IPS-18c (cell line): Measurements from ENCODE around the gene XPO6.
"Not testable (repeated sequence)": the region's sequence is repeated elsewhere in the genome, so short reads cannot be mapped to it uniquely, and the experiment has no call there.

Experiments
- H3K4me3 ChIP-seq: 2 replicates; pipeline ENCODE4 v1.7.0; 2013; ENCODE audit warnings: low read depth, mild to moderate bottlenecking, low read length, moderate library complexity; ENCODE audit not compliant: insufficient read depth
- H3K9me3 ChIP-seq: one replicate; pipeline ENCODE4 v1.6.1; 2013; ENCODE audit warnings: mild to moderate bottlenecking, low read length, moderate library complexity; ENCODE audit not compliant: control insufficient read depth, insufficient read depth

Gene XPO6

DNA sequence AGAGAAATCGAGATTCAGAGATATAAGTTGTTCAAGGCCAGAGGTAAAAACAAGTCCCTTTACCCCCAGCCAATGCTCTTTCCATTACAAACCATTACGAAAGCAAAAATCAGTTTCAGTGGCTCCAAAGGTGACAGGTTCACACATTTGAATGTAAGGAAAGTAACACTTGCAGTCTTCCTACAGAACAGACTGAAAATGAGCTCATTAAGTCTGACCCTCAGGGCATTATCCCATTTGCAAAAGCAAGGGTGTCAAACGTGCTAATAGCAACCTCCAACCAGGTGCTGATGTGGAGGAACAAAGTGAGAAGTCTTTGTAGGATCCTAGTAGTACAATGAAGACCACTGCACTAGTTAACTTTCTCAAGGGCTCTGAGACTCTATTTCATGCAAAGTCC lies 65.2 kb downstream of the XPO6 start:
- Histone ChIP-seq H3K9me3 (no peaks in the 10 kb centered on the region), H3K4me3 (no peak overlapping the region)

DNA sequence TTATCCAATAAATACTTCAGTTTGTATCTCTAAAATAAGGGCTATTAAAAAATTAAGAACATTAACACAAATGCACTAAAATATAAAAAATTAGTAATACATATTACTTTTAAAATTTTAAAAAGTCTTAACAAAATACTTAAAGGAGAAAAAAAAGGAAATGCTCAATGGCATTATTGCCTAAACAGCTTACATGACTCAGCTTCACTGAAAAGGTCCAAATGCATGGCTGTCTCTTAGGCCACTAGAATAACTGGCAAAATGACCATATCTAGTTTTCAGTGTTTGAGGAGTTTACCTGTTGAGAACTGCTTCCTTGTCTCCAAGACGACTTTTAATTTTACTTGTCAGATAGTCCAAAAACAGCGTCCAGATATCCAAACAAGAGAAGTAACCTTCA lies 66.0 kb downstream of the XPO6 start:
- no peak overlapping the region for H3K4me3 ChIP-seq
- H3K9me3 ChIP-seq, result no peaks in the 10 kb centered on the region

DNA sequence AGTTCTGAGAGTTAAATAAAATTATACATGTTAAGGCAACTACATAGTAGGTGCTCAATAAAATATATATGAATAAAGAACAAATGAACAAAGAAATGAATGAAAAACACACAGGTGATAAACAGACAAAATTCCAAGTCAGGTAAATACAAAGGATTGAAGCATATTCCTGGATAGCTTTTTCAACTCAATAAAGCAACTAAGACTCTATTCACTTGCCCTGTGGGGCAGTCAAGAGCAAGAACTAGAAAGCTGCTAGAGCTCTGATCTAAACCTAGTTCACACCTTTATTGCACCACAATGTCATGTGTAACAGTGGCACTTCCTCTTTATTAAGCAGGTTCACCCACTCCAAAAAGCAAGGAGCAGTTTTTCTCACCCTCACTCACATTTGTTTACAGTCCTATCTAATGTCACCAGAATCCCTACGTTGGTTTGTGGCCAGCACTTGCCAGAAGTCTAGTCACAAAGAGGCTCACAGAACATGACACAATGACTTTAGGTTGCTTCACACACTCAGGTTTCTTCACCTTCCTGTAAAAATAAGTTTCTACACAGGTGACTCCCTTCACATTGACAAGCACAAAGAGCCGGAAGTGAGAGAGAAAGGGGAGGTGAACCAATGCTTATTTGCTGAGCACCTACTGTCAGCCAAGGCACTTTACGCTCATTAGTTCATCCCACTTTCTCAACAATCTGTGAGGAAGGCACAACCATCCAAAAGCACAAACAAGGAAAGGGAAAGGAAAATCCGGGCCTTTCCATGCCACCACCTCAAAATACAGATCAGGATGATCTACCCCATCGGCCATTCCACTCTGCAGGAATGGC lies 70.8 kb downstream of the XPO6 start:
- H3K4me3 ChIP-seq, result no peak overlapping the region
- no peaks in the 10 kb centered on the region for H3K9me3 ChIP-seq

DNA sequence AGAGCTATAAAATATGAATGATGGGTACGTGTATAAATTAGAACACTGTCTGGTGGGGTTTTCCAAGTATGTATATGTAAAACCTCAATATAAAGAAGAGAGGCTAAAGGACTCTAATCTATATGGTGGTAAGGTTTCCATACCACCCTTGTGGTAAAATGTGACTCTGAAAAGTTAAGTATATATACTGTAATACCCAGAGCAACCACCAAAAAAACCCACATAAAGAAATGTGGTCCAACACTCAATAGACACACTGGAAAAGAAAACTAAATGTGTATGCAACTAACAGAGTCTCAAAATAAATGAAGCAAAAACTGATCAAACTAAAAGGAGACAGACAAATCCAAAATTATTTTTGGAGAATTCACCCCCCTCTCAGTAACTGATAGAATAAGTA lies 72.2 kb downstream of the XPO6 start:
- Histone ChIP-seq H3K4me3 (no peak overlapping the region), H3K9me3 (no peaks in the 10 kb centered on the region)

DNA sequence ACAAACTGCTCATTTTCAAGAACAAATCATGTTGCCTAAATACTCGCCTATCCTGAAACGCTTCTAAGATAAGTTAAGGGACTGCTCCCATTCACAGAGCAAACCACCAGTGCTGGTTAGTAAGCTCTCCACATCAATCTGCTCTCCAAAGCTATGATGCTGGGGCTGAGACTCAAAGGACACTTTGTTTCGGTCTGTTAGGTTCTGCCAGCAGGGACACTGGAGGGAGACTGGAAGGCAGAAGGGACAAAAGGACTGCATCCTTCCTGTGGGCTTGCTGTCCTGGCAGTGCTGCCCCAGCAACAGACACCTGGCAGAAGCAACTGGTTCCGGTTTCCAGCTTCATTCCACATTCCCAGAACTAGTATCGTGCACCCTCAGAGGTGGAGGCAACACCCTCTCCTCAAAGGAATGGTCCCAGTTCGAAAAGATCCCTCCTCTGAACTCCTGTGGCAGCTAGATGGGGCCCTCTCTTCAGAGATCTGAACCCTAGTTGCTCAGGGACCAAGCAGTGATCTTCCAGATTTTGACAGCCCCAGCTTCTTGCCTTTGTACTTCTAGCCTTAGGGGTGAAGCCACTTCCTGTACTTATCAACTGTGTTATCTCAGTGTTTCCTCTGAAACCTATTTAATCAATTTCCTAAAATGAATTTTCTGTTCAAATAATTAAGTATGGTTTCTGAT lies 74.9 kb downstream of the XPO6 start:
- Histone ChIP-seq H3K9me3 (no peaks in the 10 kb centered on the region), H3K4me3 (no peak overlapping the region)

DNA sequence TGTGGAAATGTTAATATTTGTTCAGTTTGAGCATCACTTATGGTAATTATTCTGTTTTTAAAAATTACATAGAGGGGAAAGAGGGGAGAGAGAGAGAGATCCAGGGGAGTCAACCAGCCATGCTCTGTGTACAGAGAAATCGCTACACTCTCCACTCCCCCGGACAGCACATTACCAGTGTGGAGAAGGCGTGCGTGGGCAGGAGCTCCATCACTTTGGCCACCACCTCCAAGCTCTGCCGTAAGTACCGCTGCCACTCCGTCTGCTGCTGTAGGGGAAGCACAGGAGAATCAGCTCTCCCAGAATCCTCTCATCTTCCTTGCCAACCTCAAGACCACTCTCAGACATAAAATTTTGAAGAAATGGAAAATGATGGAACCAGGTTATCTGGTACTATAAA lies 78.1 kb downstream of the XPO6 start:
- no peak overlapping the region for H3K4me3 ChIP-seq

DNA sequence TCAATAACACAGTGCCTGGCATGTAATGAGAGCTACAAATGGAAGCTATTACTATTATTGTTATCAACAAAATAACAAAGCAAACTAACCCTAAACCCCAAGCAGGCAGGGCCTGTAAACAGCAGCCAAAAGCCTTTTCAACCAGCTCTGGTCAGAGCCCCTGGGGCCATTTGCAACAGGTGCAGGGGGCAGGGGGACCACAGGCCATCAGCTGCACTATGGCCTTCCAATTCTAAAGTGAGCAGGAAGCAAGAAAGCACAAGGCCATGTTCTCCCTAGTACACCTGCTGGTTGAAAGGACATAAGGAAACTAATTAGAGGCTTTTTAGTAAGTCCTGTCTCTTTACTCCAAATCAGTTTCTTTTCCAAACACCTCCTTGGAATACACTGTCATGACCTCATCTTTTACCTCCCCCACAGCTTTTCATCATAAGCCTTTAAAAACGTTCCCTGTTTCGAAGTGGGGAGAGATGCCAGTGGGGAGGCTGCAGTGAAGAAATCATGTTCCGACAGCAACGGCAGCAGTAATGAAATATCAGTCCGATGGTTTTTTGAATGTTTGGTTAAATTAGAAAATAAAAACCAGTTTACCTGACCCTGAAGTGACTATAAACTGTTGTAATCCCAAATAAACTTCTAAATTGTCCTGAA lies 79.9 kb downstream of the XPO6 start:
- Histone ChIP-seq H3K4me3 (no peak overlapping the region), H3K9me3 (no peaks in the 10 kb centered on the region)

More for the DNA sequence above, 78.1 kb downstream of the XPO6 start:
- no peaks in the 10 kb centered on the region for H3K9me3 ChIP-seq

DNA sequence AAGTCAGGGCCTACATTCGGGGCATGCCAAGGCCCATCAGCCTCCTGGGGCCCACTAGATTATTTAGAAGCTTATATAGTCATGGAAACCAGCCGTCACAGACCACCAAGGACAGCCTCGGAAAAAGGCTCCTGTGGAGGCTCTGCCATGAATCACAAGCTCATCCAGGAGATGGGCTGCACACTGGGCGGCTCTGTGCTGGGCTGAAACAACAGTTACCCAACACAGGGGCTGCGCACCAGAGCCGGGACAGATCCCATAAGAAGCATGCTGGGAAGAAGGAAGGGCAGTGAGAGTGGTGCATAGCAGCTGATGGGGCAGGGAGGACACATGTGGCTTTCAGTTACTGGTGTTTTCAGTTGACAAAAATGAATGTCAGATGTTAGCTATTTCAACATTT lies 80.6 kb downstream of the XPO6 start:
- no peak overlapping the region for H3K4me3 ChIP-seq
- no peaks in the 10 kb centered on the region for H3K9me3 ChIP-seq

DNA sequence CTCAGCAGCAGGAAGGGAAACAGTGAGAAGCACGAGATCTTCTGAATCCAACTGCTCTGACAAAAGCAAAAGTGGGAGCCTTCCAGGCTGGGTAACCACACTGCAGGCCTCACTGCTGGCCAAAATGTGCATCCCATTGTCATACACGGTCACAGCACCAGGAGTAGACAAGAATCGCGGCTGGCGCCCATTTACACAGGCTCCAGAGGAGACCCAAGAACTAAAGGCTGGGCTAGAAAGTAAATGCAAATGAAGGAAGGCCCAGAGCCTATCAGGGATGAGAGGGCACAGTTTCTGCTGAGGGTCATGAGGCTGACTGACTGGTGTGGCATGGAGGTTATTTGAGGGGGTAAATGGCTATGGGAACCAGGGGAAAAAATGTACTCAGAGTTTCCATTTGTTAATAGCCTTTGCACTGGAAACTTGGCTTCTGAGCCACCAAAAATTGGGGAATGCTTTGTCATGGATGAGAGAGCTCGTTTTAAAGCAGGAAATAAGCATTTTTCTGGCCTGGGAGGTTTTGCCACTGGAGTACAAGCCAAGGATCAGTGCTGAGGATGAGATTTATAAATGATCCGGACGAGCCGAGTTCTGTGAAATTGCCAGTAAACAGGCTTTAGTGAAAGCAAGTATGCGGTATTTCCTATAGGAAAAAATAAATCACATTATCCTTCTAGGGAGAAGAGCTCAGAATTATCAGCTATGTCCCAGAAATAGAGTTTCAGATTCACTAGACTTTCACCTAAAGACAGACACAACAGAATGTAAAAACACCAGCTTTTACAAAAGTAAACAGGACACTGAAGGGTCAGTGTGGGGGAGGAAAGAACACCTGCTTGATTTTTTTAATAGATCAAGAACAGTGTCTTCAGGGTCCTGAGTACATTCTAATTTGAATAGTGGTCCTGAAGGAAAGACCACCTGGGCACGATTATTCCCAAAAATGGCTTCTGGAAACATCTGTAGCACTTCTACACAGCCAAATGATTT lies 81.4 kb downstream of the XPO6 start:
- Histone ChIP-seq H3K4me3 (no peak overlapping the region), H3K9me3 (no peaks in the 10 kb centered on the region)

DNA sequence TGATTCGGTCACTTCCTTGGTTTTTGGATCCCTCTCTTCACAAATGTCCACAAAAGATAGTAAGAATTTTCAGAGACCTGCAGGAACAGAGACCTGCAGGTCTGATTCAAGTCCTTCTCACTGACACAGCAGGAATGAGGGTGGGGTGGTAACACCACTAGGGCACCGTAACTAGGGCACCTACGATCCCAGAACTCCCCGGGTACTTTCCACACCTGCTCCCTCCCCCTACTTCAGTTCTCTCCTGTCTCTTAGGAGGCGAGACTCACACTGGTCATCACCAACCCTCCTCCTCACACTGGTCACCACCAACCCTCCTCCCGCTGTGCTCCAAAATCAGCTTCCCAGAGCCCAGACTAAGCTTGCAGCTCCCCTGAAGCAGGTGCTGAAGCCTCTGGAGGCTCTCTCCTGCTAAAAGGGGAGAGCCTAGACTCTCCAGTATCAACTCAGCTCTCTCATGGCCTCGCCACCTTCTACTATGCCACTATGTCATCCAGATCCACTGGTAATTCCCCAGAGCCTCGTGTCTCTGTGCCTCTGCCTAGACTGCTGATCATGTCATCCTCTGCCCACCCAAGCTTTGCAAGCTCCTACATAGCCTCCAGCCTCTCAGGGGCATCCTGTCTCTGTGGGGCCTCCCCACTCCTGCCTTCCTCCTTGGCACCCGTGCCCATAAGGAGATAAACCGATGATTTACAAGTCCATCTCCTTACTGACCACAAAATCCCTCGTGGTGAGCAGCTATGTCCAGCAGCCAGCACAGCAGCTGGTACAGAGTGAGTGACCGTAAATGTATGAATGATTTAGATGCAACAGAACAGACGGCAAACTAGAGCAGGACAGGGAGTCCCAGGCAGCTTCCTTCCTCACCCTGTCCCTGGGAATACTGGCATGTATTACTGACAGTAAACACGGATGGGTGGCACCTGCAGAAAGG lies 84.8 kb downstream of the XPO6 start:
- no peak overlapping the region for H3K4me3 ChIP-seq
- H3K9me3 ChIP-seq, result no peaks in the 10 kb centered on the region

DNA sequence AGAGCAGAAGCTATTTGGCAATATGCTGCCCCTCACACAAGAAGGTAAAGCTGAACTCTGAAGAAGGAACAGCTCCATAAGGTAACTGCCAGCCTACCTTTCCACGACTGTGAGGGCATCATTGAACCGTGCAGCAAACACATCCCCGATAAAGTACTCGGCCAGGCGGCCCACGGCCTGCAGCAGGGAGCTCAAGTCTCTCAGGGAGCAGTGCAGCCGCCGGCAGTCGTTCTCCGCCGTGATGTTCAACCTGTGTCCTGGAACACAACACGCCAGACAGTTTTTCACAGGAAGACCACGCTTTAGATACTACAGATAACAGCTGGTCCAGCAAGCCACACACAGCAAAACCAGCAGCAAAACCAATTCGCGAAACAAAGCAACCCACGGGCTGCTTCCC lies 86.2 kb downstream of the XPO6 start:
- peaks cover 2% of the 10 kb centered on the region for H3K9me3 ChIP-seq
- H3K4me3 ChIP-seq, result no peak overlapping the region

DNA sequence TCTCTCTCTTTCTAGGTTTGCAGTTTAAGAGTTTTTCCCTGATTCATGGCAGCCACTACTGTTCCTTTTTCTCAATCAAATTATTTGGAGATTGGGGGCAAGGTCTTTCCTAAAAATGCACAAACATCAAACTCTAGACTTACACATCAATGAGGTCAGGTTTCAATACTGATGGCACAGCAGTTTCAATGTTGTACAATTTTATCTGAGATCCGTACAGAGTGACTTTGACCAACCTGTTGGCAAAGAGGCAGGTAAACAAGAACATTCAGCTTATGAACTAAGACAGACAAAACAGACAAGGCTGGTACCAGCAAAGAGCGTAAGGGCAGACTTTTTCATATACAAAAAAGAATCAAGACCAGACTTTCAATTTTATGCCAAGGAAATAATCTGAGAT lies 90.2 kb downstream of the XPO6 start:
- H3K4me3 ChIP-seq, result no peak overlapping the region
- H3K9me3 ChIP-seq, result peaks cover 2% of the 10 kb centered on the region

DNA sequence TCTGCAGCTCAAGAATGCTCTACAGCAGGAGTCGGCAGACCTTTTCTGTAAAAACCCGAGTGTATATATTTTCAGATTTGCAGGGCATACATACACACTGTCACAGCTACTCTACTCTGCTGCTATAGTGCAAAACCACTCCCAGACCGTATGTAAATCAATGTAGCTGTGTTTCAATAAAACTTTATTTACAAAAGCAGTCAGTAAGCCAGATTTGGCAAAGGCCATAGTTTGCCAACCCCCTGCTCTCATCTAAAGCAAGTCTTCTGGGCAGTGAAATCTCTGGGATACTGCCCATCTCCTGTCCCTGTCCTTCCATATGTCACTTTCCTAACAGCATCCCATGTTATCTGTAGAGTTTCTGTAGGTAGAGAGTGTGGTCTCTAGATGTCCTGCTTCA lies 91.0 kb downstream of the XPO6 start:
- Histone ChIP-seq H3K4me3 (no peak overlapping the region), H3K9me3 (peaks cover 2% of the 10 kb centered on the region)

DNA sequence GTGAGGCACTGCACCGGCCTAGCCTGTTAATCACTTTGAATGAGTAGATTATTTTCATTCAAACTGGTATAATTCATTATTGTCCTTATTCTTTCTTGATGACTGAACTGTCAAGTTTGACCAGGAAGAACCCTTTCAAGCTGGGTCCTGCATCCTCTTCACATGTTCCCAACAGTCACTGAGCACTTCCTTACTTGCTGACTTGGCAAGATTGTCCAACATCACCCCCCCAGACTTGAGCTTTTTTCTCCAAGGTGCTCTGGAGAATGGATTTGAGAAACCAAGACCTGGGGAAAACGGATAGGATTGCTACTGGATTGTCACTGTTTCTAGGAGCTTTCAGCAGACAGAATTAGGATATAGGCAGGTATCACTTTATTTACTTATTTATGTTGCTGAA lies 93.1 kb downstream of the XPO6 start:
- peaks cover 2% of the 10 kb centered on the region for H3K9me3 ChIP-seq
- H3K4me3 ChIP-seq, result no peak overlapping the region

DNA sequence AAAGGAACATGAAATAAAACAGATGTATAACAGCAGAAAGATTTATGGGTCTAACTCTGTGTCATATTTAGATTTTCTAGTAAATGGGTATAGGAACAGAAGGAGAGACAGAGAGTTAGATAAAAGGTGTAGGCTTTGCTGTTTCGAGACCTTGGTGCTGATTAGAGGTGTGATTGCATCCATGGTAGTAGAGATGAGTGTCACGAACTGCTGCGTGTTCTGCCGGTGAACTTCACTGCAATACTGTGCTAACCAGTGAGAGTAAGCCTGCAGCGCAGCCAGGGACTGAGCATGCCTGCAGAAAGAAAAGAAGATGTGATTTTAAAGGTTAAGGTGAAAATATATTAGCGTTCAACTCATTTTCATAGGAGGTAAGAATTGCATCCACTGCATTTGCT lies 94.6 kb downstream of the XPO6 start:
- peaks cover 2% of the 10 kb centered on the region for H3K9me3 ChIP-seq
- no peak overlapping the region for H3K4me3 ChIP-seq

DNA sequence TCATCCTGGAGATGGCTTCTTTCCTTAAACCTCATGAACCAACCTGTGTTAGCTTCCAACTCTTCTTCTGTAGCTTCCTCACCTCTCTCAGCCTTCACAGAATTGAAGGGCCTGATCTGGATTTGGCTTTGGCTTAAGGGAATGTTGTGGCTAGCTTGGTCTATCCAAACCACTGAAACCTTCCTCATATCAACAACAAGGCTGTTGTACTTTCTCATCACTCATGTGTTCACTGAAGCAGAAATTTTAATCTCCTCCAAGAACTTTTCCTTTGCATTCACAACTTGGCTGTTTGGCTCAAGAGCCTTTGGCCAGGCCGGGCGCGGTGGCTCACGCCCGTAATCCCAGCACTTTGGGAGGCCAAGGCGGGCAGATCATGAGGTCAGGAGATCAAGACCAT lies 95.9 kb downstream of the XPO6 start:
- H3K9me3 ChIP-seq, result not testable (repeated sequence)

More for the DNA sequence above, 95.9 kb downstream of the XPO6 start:
- H3K4me3 ChIP-seq, result not testable (repeated sequence)
